ENCODE data around the gene LAMB2. TPM values are rescaled to one million over a fixed set of nuclear protein-coding genes. Genes with fewer than 3 reads are reported as not detected.

LAMB2 gene
- total RNA-seq, 2 experiments from 2014 or later: 0.45 to 1.2 TPM

GRCh38 chr3:49104052-49104426 lies 28.8 kb downstream of the LAMB2 start:
- peaks cover 19% of the 10 kb centered on the region for H3K36me3 Mint-ChIP-seq
- peak overlapping the region; percentile 99 for H3K4me3 Mint-ChIP-seq
- ATAC-seq (ENCODE audit: low read depth): no peak
- H3K27me3 Mint-ChIP-seq: no peaks in the 10 kb centered on the region
- no peak for DNase-seq
- POLR2A ChIA-PET: interaction anchor here (0.5 to 3.7 kb wide), 6 partner anchors 8 to 714 kb away, joined by 3 to 56 read pairs (median 6); partner anchors contain the start of genes QRICH1 and USP19
- H3K9me3 Mint-ChIP-seq: no peaks in the 10 kb centered on the region
- H3K27ac Mint-ChIP-seq: peak overlapping the region; percentile 98
- peaks cover 23% of the 10 kb centered on the region for H3K4me1 Mint-ChIP-seq

DNA sequence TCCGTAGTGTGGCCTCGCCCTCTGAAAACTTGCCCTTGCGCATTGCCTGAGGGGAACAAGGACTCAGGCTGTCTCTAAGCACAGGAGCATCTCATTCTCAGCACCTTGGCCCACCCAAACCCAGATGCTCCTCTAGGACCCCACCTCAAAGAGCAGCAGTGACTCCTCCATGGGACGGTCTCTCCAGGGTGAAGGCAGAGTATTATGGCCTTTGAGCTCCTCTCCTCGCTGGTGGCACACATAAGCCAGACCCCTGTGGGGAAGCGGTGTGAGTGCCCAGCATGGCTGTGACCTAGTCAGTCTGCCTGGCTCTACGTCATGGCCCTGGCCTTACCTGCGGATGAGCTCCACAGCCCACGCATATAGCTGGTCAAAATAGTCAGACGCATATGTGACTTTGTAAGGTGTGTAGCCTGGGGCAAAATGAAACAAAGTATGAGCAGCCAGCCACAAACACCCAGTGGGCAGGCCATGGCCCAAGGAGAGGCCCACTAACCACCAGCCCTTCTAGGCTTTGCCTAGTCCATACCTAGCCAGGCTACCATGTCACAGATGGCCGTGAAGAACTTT lies 32.7 kb downstream of the LAMB2 start:
- Mint-ChIP-seq H3K4me3 (no peak overlapping the region), H3K9me3 (no peaks in the 10 kb centered on the region), H3K36me3 (peaks cover 15% of the 10 kb centered on the region), H3K4me1 (peaks cover 14% of the 10 kb centered on the region), H3K27me3 (no peaks in the 10 kb centered on the region), H3K27ac (no peak overlapping the region)
- POLR2A ChIA-PET: no interaction called here
- ATAC-seq (ENCODE audit: low read depth) (no peak), DNase-seq (no peak)

DNA sequence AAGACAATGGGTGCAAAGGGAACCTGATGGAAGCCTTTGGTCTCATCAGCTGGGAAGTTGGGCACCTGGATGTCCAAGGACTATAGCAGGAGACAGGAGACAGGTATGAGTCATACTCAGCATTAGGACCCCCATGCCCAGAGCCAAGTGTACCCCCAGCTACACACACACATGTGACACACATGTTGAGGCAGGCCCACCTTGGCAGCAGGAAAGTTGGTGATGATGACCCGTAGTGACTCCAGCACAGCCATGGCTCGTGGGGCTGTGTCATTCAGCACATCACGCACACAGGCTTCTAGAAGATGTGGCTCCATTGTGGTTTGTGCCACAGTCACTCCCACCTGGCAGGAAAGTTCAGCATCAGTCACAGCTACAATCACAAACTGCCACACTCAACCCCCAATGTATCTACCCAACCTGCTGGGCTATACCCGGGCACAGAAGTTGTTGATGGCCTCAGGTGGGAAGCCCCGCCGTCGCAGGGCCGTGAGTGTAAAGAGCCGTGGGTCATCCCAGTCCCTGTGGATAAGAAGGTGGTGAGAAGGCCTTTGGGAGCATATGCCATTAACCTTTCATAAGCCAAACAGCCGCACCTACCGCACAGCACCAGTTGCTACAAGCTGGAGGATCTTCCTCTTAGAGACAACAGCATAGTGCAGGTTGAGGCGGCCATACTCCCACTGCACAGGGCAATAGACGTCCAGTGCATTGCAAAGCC lies 33.8 kb downstream of the LAMB2 start:
- Mint-ChIP-seq H3K27ac (no peak overlapping the region), H3K4me1 (peaks cover 13% of the 10 kb centered on the region), H3K36me3 (peaks cover 15% of the 10 kb centered on the region)

DNA sequence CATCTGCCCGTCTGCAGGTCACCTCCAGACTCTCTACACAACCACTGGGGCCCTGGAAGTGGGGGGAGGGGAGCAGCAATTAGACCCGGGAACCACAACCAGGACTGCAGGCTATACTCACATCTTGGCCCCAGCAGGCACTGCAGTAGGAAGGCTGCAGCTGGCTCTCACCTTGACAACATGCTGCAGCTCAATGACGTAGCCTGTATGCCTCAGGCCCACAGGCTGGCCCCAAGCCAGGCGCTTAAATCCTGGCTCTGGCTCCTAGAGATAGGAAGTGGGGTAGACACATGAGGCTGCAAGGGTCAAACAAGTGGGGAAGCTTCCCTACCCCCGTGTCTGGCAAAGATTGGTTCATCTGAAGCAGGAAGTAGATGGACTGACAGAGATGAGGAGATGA lies 34.4 kb downstream of the LAMB2 start:
- no peak overlapping the region for H3K4me3 Mint-ChIP-seq
- peaks cover 7% of the 10 kb centered on the region for H3K4me1 Mint-ChIP-seq
- ATAC-seq (ENCODE audit: low read depth) (no peak), DNase-seq (no peak)
- no peaks in the 10 kb centered on the region for H3K27me3 Mint-ChIP-seq
- peak overlapping the region; percentile 11 for H3K27ac Mint-ChIP-seq
- POLR2A ChIA-PET: no interaction called here
- H3K9me3 Mint-ChIP-seq: no peaks in the 10 kb centered on the region
- peaks cover 14% of the 10 kb centered on the region for H3K36me3 Mint-ChIP-seq

More for the DNA sequence above, 33.8 kb downstream of the LAMB2 start:
- Mint-ChIP-seq H3K4me3 (no peak overlapping the region), H3K27me3 (no peaks in the 10 kb centered on the region), H3K9me3 (no peaks in the 10 kb centered on the region)
- ATAC-seq (ENCODE audit: low read depth) (no peak), DNase-seq (no peak)
- POLR2A ChIA-PET: interaction anchor here (0.5 kb wide), 1 partner anchor 63 kb away, joined by 3 read pairs; no protein-coding TSS in a partner anchor

GRCh38 chr3:49093853-49094767 lies 38.7 kb downstream of the LAMB2 start, which contains the start of gene QRICH1:
QRICH1 (minus strand) TSS chr3:49094071; CDS start chr3:49077017, 17,054 bp downstream.
- H3K4me3 Mint-ChIP-seq: peak within 1 kb of the TSS; percentile 96

DNA sequence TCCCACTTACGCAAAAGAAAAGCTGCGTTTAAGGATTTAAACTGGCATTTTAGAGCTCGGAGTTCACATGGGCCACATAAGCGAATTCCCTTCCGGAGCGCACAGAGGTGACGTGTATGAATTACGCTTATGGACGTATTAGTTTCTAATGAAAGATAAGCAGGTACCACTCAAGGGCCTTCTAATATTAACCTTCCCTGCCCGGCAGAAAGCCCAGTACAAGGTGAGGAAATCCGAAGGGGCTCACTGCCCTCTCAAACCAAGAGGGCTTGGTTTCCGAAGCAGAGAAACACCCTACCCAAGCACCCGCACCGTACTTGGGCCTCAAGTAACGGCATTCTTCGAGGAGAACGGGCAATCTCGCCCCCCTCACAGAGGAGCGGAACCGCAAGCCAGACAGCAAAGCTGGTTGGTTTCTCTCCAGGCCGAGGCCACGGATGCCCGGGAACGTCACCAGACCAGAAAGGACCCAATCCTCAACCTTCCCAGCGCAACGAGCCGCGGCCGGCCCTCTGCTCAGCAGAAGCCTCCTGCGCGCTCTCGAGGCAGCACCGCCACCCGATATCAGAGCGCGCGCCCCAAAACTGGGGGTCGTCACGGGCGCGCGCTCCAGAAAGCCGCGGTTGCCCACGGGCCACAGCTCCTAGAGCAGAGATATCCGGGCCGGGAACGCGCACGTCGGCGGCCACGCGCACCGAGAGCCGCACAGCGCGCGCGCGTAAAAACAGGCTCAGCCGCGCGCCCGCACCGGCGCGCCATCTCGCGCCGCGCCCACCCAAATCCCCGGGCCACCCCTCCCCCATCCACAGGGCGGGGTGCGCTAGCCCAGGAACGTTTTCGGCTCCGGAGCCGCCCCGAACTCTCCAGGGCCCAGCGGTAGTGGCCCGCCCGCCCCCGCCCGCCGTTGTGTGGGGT lies 39.7 kb downstream of the LAMB2 start:
- peak overlapping the region; percentile 96 for H3K4me3 Mint-ChIP-seq
- POLR2A ChIA-PET: interaction anchor here (0.6 to 4.5 kb wide), 34 partner anchors 7 to 580 kb away, joined by 3 to 101 read pairs (median 4); partner anchors contain the start of genes ARIH2, DAG1, DALRD3 and IMPDH2
- no peaks in the 10 kb centered on the region for H3K9me3 Mint-ChIP-seq
- H3K36me3 Mint-ChIP-seq: peaks cover 7% of the 10 kb centered on the region
- peaks cover 19% of the 10 kb centered on the region for H3K4me1 Mint-ChIP-seq
- ATAC-seq (ENCODE audit: low read depth) (peak; percentile 37), DNase-seq (peak; percentile 92)
- peak overlapping the region; percentile 93 for H3K27ac Mint-ChIP-seq
- no peaks in the 10 kb centered on the region for H3K27me3 Mint-ChIP-seq

More at GRCh38 chr3:49093853-49094767, 38.7 kb downstream of the LAMB2 start, which contains the start of gene QRICH1:
- ATAC-seq (ENCODE audit: low read depth) (peak; percentile 82), DNase-seq (peak; percentile 96)
- peak within 1 kb of the TSS; percentile 97 for H3K27ac Mint-ChIP-seq
- POLR2A ChIA-PET: interaction anchor here (0.6 to 4.5 kb wide), 35 partner anchors 8 to 579 kb away, joined by 3 to 101 read pairs (median 4); partner anchors contain the start of genes ARIH2, DAG1, DALRD3 and IMPDH2
- no peaks in the 10 kb centered on the region for H3K27me3 Mint-ChIP-seq
- peaks cover 7% of the 10 kb centered on the region for H3K36me3 Mint-ChIP-seq
- H3K4me1 Mint-ChIP-seq: peaks cover 19% of the 10 kb centered on the region
- H3K9me3 Mint-ChIP-seq: no peaks in the 10 kb centered on the region

DNA sequence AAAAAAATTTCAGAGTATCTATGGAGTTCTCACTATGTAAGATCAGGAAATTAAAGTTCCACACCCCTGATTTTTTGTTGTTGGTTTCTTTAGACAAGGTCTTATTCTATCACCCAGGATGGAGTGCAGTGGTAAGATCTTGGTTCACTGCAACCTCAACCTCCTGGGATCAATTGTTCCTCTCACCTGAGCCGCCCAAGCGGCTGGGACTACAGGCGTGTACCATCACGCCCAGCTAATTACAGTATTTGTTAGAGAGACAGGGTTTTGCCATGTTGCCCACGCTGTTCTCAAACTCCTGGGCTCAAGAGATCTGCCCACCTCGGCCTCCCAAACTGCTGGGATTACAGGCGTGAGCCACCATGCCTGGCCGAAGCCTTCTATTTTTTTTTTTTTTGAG lies 51.4 kb downstream of the LAMB2 start:
- POLR2A ChIA-PET: no interaction called here
- Mint-ChIP-seq H3K9me3 (no peaks in the 10 kb centered on the region), H3K27ac (no peak overlapping the region), H3K4me1 (no peaks in the 10 kb centered on the region), H3K4me3 (no peak overlapping the region), H3K27me3 (no peaks in the 10 kb centered on the region), H3K36me3 (peaks cover 5% of the 10 kb centered on the region)
- ATAC-seq (ENCODE audit: low read depth) (no peak), DNase-seq (no peak)

GRCh38 chr3:49079270-49079669 lies 53.6 kb downstream of the LAMB2 start:
- ATAC-seq (ENCODE audit: low read depth): no peak
- Mint-ChIP-seq H3K9me3 (no peaks in the 10 kb centered on the region), H3K27me3 (no peaks in the 10 kb centered on the region), H3K4me1 (no peaks in the 10 kb centered on the region), H3K27ac (no peak overlapping the region), H3K36me3 (peaks cover 9% of the 10 kb centered on the region), H3K4me3 (no peak overlapping the region)
- POLR2A ChIA-PET: interaction anchor here (0.9 kb wide), 1 partner anchor 14 kb away, joined by 3 read pairs; the partner anchor contains the start of gene QRICH1
- DNase-seq: no peak

- no peak for DNase-seq
- ATAC-seq (ENCODE audit: low read depth): no peak
- Mint-ChIP-seq H3K27ac (no peak overlapping the region), H3K4me1 (peaks cover 1% of the 10 kb centered on the region), H3K36me3 (peaks cover 17% of the 10 kb centered on the region), H3K27me3 (no peaks in the 10 kb centered on the region), H3K9me3 (no peaks in the 10 kb centered on the region), H3K4me3 (no peak overlapping the region)
- POLR2A ChIA-PET: no interaction called here
Observed at GRCh38 chr3:49076646-49077045, 56.2 kb downstream of the LAMB2 start.

- no peaks in the 10 kb centered on the region for H3K27me3 Mint-ChIP-seq
- peaks cover 17% of the 10 kb centered on the region for H3K36me3 Mint-ChIP-seq
- no peak overlapping the region for H3K4me3 Mint-ChIP-seq
- no peak overlapping the region for H3K27ac Mint-ChIP-seq
- ATAC-seq (ENCODE audit: low read depth): no peak
- DNase-seq: no peak
- POLR2A ChIA-PET: no interaction called here
- H3K4me1 Mint-ChIP-seq: peaks cover 1% of the 10 kb centered on the region
- H3K9me3 Mint-ChIP-seq: no peaks in the 10 kb centered on the region
Observed at GRCh38 chr3:49076116-49076515, 56.7 kb downstream of the LAMB2 start.
